ENCODE results near the gene TIMP2.

The TIMP2 gene

GRCh38 chr17:78839762-78840529 lies 85.2 kb downstream of the TIMP2 start:
- H3K27ac ChIP-seq, result peak overlapping the region; percentile 92
- peak overlapping the region; percentile 98 for H3K9ac ChIP-seq
- H3K4me1 ChIP-seq (ENCODE audit: low read depth, poor library complexity, severe bottlenecking), result peaks cover 35% of the 10 kb centered on the region
- peaks cover 25% of the 10 kb centered on the region; the same call in 1 of the 2 replicates for H3K36me3 ChIP-seq (ENCODE audit: insufficient read depth)
- H4K20me1 ChIP-seq (ENCODE audit: insufficient read depth), result peaks cover 10% of the 10 kb centered on the region; the same call in 1 of the 2 replicates
- H2AFZ ChIP-seq (ENCODE audit: low read depth), result peak overlapping the region; percentile 31; the same call in 1 of the 2 replicates
- peak overlapping the region; percentile 29 for H3K4me3 ChIP-seq (IDR thresholded peaks at IDR 0.05; ENCODE audit: insufficient read depth, low read depth, low read length)
- peak overlapping the region; percentile 71 for H3K4me2 ChIP-seq
- peaks cover 53% of the 10 kb centered on the region for H3K79me2 ChIP-seq (ENCODE audit: insufficient read depth, low read depth)
- no peak for TF ChIP-seq CTCF (conservative IDR thresholded peaks at IDR 0.05; ENCODE audit: low read depth, low read length)
- no peaks in the 10 kb centered on the region for H3K27me3 ChIP-seq (ENCODE audit: insufficient read depth, low read depth)

GRCh38 chr17:78839235-78839761 lies 85.9 kb downstream of the TIMP2 start:
- Histone ChIP-seq H3K4me2 (peak overlapping the region; percentile 71), H3K4me1 (ENCODE audit: low read depth, poor library complexity, severe bottlenecking) (peaks cover 35% of the 10 kb centered on the region), H3K27ac (peak overlapping the region; percentile 92), H2AFZ (ENCODE audit: low read depth) (no peak overlapping the region), H3K36me3 (ENCODE audit: insufficient read depth) (peaks cover 30% of the 10 kb centered on the region; the same call in 1 of the 2 replicates), H3K79me2 (ENCODE audit: insufficient read depth, low read depth) (peaks cover 56% of the 10 kb centered on the region), H3K27me3 (ENCODE audit: insufficient read depth, low read depth) (no peaks in the 10 kb centered on the region), H4K20me1 (ENCODE audit: insufficient read depth) (peaks cover 10% of the 10 kb centered on the region; the same call in 1 of the 2 replicates), H3K9ac (peak overlapping the region; percentile 98), H3K4me3 (IDR thresholded peaks at IDR 0.05; ENCODE audit: insufficient read depth, low read depth, low read length) (peak overlapping the region; percentile 29)
- TF ChIP-seq CTCF (conservative IDR thresholded peaks at IDR 0.05; ENCODE audit: low read depth, low read length), result no peak

GRCh38 chr17:78838574-78839005 lies 86.6 kb downstream of the TIMP2 start:
- Histone ChIP-seq H2AFZ (ENCODE audit: low read depth) (no peak overlapping the region), H3K4me2 (peak overlapping the region; percentile 71; the same call in 1 of the 2 replicates), H3K36me3 (ENCODE audit: insufficient read depth) (peaks cover 37% of the 10 kb centered on the region; the same call in 1 of the 2 replicates), H3K4me1 (ENCODE audit: low read depth, poor library complexity, severe bottlenecking) (peaks cover 32% of the 10 kb centered on the region), H3K79me2 (ENCODE audit: insufficient read depth, low read depth) (peaks cover 61% of the 10 kb centered on the region), H4K20me1 (ENCODE audit: insufficient read depth) (peaks cover 10% of the 10 kb centered on the region; the same call in 1 of the 2 replicates), H3K9ac (peak overlapping the region; percentile 98; the same call in 1 of the 2 replicates), H3K27ac (no peak overlapping the region), H3K27me3 (ENCODE audit: insufficient read depth, low read depth) (no peaks in the 10 kb centered on the region), H3K4me3 (IDR thresholded peaks at IDR 0.05; ENCODE audit: insufficient read depth, low read depth, low read length) (no peak overlapping the region)
- TF ChIP-seq CTCF (conservative IDR thresholded peaks at IDR 0.05; ENCODE audit: low read depth, low read length), result no peak

DNA sequence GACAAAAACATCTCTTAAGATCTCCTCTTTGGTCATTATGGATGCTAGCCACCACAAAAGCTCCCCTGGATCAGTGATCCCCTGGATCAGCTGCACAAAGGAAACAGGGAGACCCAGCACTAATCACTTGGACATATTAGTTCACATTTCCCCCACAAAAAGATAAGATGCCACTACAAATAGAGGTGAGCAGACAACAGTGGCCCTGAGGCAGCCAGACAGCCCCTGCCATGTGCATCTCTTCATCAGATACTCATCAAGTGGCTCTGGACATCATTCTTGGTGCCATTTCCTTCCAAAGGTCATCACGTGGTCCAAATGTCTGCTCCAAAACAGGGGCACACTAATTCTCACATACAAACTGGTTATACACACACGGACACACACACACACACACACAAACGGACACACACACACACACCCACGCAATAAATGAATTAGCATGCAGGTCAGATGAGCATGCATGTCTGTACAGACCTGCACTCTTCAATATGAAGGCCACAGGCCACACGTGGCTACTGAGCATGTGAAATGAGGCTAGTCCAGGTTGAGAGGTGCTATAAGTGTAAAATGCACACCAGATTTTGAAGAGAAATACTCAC lies 88.7 kb downstream of the TIMP2 start:
- Histone ChIP-seq H3K27ac (no peak overlapping the region), H2AFZ (ENCODE audit: low read depth) (no peak overlapping the region), H3K36me3 (ENCODE audit: insufficient read depth) (peaks cover 42% of the 10 kb centered on the region; the same call in 1 of the 2 replicates), H3K9ac (no peak overlapping the region), H3K27me3 (ENCODE audit: insufficient read depth, low read depth) (no peaks in the 10 kb centered on the region), H3K4me1 (ENCODE audit: low read depth, poor library complexity, severe bottlenecking) (peaks cover 16% of the 10 kb centered on the region), H3K79me2 (ENCODE audit: insufficient read depth, low read depth) (peaks cover 82% of the 10 kb centered on the region), H4K20me1 (ENCODE audit: insufficient read depth) (peaks cover 10% of the 10 kb centered on the region; the same call in 1 of the 2 replicates), H3K4me3 (IDR thresholded peaks at IDR 0.05; ENCODE audit: insufficient read depth, low read depth, low read length) (no peak overlapping the region), H3K4me2 (no peak overlapping the region)
- no peak for TF ChIP-seq CTCF (conservative IDR thresholded peaks at IDR 0.05; ENCODE audit: low read depth, low read length)

Data from KMS-11 (cell line).